ENCODE results near the gene MYH1.

MYH1 gene

DNA sequence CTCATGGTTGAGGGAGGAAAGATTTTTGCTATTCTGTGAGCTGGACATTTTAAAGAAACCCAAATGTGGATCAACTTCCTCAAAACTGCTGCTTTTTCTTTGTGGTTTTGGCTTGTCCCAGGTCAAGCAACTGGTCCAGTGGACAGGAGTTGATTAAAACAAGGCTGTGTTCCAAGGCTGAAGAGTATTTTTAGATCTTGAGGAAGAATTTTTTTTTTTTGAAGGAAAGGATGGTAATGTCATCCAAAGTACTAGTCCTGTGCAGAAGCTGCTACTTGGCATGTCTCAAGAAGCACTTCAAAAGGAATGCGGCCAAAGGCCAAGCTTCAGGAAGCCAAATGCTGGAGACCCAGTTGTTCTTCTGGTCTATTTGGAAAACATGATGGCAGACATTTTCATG, 39.1 kb upstream of the MYH1 start:
- Histone ChIP-seq H3K27me3 (ENCODE audit: insufficient read depth, low read length, poor library complexity, severe bottlenecking) (no peaks in the 10 kb centered on the region), H3K4me1 (ENCODE audit: insufficient read depth, low read length, poor library complexity, severe bottlenecking) (no peaks in the 10 kb centered on the region), H3K4me2 (ENCODE audit: low read depth, low read length, poor library complexity, severe bottlenecking) (no peak overlapping the region), H2AFZ (ENCODE audit: low read length) (no peak overlapping the region), H3K9me2 (replicated peaks; ENCODE audit: low read depth, low read length) (no peaks in the 10 kb centered on the region), H4K20me1 (ENCODE audit: insufficient read depth, low read length, poor library complexity, severe bottlenecking) (no peaks in the 10 kb centered on the region), H3K4me3 (ENCODE audit: low read length, poor library complexity, severe bottlenecking) (no peak overlapping the region), H3F3A (ENCODE audit: low read depth) (no peaks in the 10 kb centered on the region), H3K9ac (ENCODE audit: low read depth, low read length, poor library complexity, severe bottlenecking) (no peak overlapping the region), H3K9me3 (ENCODE audit: insufficient read depth, low read depth, low read length) (no peaks in the 10 kb centered on the region), H3K79me2 (ENCODE audit: insufficient read depth, low read length) (no peaks in the 10 kb centered on the region), H3K36me3 (ENCODE audit: insufficient read depth, low read length) (no peaks in the 10 kb centered on the region)
- TF ChIP-seq EZH2phosphoT487 (IDR thresholded peaks at IDR 0.05; ENCODE audit: borderline replicate concordance) (no peak), CTCF (conservative IDR thresholded peaks at IDR 0.05; ENCODE audit: low read length) (no peak)

DNA sequence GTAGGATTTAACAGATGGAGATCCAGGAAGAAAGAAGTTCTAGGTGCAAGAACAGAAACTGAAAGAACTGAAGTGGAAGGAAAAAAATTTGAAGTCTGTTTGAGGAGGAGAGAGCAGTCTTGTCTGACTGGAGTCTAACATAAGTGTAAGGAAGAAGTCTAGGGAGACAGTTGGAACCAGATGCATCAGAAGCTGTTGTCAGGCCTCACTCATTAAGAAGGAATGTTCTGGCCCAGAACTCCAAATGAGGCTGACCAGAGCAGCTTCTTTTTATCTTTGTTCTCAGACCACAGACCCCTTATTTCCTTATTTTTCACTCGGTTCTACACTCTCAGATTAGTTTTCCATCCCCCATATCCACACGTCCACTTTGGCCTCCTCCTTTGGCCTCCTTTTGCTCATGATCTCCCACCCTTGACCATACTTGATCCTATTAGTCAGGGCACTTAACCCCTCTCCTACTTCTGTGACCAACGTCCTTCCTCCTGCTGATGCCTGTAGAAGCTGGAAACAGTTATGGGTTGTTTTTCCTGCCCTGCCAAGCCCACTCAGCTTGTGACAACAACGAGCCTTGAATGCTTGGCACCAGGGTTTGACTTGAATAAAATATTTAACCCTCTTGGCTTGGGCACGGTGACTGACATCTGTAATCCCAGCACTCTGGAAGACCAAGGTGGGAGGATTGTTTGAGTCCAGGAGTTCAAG, 38.1 kb upstream of the MYH1 start:
- no peaks in the 10 kb centered on the region for H4K20me1 ChIP-seq (ENCODE audit: insufficient read depth, low read length, poor library complexity, severe bottlenecking)
- TF ChIP-seq EZH2phosphoT487 (IDR thresholded peaks at IDR 0.05; ENCODE audit: borderline replicate concordance) (no peak), CTCF (conservative IDR thresholded peaks at IDR 0.05; ENCODE audit: low read length) (no peak)
- no peaks in the 10 kb centered on the region for H3K4me1 ChIP-seq (ENCODE audit: insufficient read depth, low read length, poor library complexity, severe bottlenecking)
- H3K36me3 ChIP-seq (ENCODE audit: insufficient read depth, low read length): no peaks in the 10 kb centered on the region
- H2AFZ ChIP-seq (ENCODE audit: low read length): no peak overlapping the region
- no peaks in the 10 kb centered on the region for H3K9me3 ChIP-seq (ENCODE audit: insufficient read depth, low read depth, low read length)
- no peaks in the 10 kb centered on the region for H3K79me2 ChIP-seq (ENCODE audit: insufficient read depth, low read length)
- no peak overlapping the region for H3K9ac ChIP-seq (ENCODE audit: low read depth, low read length, poor library complexity, severe bottlenecking)
- H3K27me3 ChIP-seq (ENCODE audit: insufficient read depth, low read length, poor library complexity, severe bottlenecking): no peaks in the 10 kb centered on the region
- no peak overlapping the region for H3K4me2 ChIP-seq (ENCODE audit: low read depth, low read length, poor library complexity, severe bottlenecking)
- no peaks in the 10 kb centered on the region for H3K9me2 ChIP-seq (replicated peaks; ENCODE audit: low read depth, low read length)
- H3K4me3 ChIP-seq (ENCODE audit: low read length, poor library complexity, severe bottlenecking): no peak overlapping the region
- no peaks in the 10 kb centered on the region for H3F3A ChIP-seq (ENCODE audit: low read depth)

DNA sequence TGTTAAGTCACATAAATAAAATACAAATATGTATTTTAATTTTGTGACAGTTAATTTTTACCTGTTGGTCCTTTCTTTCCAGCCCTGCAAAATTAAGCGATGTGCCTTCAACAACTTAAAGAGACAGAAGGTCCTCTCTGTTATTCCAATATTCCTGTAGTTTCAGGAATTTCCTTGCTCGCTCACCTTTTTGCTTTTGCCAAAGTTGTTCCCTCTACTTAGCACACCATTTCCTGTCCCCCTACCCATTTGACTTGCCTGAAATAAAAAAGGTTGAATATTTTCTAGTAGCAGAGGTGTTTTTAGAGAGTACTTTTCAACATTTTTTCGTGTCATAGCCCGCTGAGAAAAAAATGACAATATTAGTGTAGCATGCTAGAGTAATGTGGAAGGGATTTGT, 31.7 kb upstream of the MYH1 start:
- no peaks in the 10 kb centered on the region for H3K4me1 ChIP-seq (ENCODE audit: insufficient read depth, low read length, poor library complexity, severe bottlenecking)
- no peaks in the 10 kb centered on the region for H3K27me3 ChIP-seq (ENCODE audit: insufficient read depth, low read length, poor library complexity, severe bottlenecking)
- H3K4me3 ChIP-seq (ENCODE audit: low read length, poor library complexity, severe bottlenecking): no peak overlapping the region
- no peaks in the 10 kb centered on the region for H3K9me3 ChIP-seq (ENCODE audit: insufficient read depth, low read depth, low read length)
- H3K9ac ChIP-seq (ENCODE audit: low read depth, low read length, poor library complexity, severe bottlenecking): no peak overlapping the region
- no peak overlapping the region for H2AFZ ChIP-seq (ENCODE audit: low read length)
- no peaks in the 10 kb centered on the region for H3K36me3 ChIP-seq (ENCODE audit: insufficient read depth, low read length)
- TF ChIP-seq EZH2phosphoT487 (IDR thresholded peaks at IDR 0.05; ENCODE audit: borderline replicate concordance) (no peak), CTCF (conservative IDR thresholded peaks at IDR 0.05; ENCODE audit: low read length) (no peak)
- H3K9me2 ChIP-seq (replicated peaks; ENCODE audit: low read depth, low read length): no peaks in the 10 kb centered on the region
- H3K79me2 ChIP-seq (ENCODE audit: insufficient read depth, low read length): no peaks in the 10 kb centered on the region
- H3F3A ChIP-seq (ENCODE audit: low read depth): no peaks in the 10 kb centered on the region
- no peak overlapping the region for H3K4me2 ChIP-seq (ENCODE audit: low read depth, low read length, poor library complexity, severe bottlenecking)
- H4K20me1 ChIP-seq (ENCODE audit: insufficient read depth, low read length, poor library complexity, severe bottlenecking): no peaks in the 10 kb centered on the region

Data from Loucy (cell line).